ENCODE data around the gene PKNOX2.

DNA sequence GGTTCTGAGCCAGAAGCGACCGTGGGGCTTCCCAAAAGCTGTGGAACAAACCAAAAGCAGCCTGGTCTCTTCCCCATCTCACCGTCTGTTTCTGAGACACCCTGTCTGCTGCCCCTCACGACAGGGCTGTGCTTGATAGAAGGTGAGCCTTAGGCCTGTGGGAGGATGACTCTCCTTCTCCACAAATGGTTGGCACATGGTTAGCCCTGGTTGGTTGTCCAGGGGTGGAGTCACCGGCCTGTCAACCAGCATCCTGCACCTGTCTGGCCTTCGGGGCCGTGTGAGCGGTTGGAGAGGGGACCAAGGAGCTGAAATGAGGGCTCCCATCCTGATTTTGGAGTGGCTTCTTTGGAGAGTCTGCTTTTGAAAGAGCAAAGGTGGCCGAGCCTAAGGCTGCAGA is 135.3 kb downstream of the PKNOX2 start:
- TF ChIP-seq, protein P1, sequence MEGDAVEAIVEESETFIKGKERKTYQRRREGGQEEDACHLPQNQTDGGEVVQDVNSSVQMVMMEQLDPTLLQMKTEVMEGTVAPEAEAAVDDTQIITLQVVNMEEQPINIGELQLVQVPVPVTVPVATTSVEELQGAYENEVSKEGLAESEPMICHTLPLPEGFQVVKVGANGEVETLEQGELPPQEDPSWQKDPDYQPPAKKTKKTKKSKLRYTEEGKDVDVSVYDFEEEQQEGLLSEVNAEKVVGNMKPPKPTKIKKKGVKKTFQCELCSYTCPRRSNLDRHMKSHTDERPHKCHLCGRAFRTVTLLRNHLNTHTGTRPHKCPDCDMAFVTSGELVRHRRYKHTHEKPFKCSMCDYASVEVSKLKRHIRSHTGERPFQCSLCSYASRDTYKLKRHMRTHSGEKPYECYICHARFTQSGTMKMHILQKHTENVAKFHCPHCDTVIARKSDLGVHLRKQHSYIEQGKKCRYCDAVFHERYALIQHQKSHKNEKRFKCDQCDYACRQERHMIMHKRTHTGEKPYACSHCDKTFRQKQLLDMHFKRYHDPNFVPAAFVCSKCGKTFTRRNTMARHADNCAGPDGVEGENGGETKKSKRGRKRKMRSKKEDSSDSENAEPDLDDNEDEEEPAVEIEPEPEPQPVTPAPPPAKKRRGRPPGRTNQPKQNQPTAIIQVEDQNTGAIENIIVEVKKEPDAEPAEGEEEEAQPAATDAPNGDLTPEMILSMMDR (IDR thresholded peaks at IDR 0.05), result no peak
- no peak for TF ChIP-seq POLR2A (IDR thresholded peaks at IDR 0.05)

Data from esophagus squamous epithelium (tissue), 4 donors.